GM18511 (cell line): ENCODE measurements around the gene PRG2.
"Not testable (repeated sequence)": the region's sequence is repeated elsewhere in the genome, so short reads cannot be mapped to it uniquely, and the experiment has no call there.

Source experiments
- ATAC-seq: cut with Tn5 transposase; IDR thresholded peaks from one replicate; pipeline ENCODE4 v1.9.1; 2021; ENCODE audit warnings: mild to moderate bottlenecking, moderate library complexity; ENCODE audit not compliant: unreplicated experiment

Gene PRG2

GRCh38 chr11:57421066-57421465, 30.6 kb upstream of the PRG2 start:
- ATAC-seq, result no peak

- ATAC-seq, result no peak
Observed at GRCh38 chr11:57419146-57419545, 28.7 kb upstream of the PRG2 start.

GRCh38 chr11:57418131-57418530, 27.7 kb upstream of the PRG2 start:
- ATAC-seq, result no peak

GRCh38 chr11:57417056-57417455, 26.6 kb upstream of the PRG2 start:
- ATAC-seq, result no peak

DNA sequence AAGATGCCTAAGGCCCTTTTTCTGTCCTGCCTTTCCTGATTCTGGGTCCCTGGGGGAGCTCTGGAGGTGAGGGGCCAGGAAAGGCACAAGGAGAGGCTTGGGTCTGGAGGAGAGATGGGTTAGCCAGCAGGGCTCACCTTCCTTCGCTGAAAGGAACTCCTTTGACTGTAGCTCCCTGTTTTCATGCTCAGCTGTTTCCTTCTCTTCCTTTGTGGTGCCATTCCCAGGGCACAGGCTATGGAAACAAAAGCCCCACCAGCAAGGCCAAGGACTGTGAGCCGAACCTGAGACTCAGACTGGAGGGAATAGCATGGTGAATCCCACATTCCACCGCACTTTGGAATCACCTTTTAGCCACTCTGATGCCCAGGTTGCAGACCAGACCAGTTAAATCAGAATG, 26.0 kb upstream of the PRG2 start:
- ATAC-seq, result no peak

DNA sequence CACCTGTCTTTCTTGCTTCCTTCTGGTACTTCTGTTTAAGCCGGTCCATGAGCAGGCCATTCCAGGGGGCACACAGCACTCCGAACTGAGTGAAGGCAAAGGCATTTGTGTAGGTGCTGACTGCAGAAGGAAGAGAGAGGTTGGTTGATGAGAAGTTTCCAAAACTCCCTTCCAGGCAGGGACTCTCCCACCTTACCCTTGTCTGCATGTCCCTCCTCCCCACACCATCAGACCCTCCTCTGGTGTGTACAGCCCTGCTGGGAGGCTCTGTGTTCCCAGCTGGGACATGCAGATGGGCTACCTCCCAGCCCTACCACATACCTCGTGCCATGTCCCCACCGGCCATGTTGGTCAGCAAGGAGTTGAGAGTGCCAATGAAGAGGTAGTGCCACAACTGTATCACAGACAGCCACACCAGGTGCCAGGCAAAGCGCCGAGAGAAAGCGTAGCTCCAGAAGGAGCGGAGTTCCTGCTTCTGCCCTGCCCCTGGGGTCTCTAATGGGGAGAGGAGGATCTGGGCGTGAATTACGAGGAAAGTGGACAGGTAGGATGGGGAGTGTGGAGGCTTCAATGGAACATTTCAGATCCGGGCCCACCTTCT, 24.3 kb upstream of the PRG2 start:
- ATAC-seq, result no peak

DNA sequence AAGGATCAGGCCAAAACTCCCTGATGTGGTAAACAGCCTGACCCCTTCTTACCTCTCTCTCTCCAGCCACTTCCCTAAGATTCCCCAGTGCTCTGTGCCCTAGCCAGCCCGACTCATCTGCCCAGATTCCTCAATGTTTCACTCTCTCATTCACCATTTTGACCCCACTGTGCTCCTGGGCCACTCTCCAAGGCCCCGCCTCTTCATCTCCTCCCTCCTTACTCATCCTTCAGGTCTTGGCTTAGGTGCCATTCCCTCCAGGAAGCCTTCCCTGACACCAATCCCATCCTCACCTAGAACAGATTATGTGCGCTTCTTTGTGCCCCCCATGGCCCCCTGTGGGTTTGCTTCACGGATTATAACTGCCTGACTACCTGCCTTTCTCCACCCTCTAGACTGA, 23.2 kb upstream of the PRG2 start:
- ATAC-seq, result no peak

DNA sequence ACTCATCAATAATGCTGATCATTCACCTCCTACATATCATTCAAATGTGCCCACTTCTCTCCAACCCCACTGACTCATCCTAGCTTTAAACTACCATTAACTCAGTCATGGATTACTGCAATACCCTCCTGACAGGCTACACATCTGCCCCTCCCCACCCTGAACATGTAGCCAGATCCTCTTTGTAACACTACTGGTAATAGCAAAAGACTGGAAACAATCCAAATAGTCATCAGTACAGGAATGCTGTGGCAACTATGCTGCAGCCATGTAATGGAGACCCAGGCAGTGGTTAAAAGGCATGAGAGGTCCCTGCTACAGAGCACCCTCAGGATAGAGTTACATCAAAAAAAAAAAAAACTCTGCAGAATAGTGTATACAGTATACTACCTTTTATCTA, 19.8 kb upstream of the PRG2 start:
- ATAC-seq, result no peak

GRCh38 chr11:57409321-57410100, 19.1 kb upstream of the PRG2 start:
- no peak for ATAC-seq

DNA sequence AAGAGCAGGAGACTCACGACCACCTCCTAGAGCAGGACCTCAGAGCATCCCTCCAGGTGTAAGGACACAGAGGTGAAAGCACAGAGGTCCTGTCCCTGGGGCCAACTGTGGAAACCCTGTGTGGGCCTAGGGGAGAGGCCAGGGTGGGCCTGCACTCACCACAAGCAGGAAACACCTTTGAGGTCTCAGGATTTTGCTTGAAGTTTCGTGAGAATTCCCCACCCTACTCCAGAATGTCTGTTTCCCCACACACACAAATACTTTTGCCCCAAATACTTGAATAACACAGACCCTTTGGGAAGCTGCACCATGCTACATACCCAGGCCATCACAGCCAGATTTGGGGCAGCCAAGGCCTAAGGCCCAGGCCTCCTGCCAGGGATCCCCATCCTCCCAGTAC, 18.3 kb upstream of the PRG2 start:
- ATAC-seq, result no peak

- no peak for ATAC-seq
Observed at GRCh38 chr11:57407941-57408475, 17.6 kb upstream of the PRG2 start.

DNA sequence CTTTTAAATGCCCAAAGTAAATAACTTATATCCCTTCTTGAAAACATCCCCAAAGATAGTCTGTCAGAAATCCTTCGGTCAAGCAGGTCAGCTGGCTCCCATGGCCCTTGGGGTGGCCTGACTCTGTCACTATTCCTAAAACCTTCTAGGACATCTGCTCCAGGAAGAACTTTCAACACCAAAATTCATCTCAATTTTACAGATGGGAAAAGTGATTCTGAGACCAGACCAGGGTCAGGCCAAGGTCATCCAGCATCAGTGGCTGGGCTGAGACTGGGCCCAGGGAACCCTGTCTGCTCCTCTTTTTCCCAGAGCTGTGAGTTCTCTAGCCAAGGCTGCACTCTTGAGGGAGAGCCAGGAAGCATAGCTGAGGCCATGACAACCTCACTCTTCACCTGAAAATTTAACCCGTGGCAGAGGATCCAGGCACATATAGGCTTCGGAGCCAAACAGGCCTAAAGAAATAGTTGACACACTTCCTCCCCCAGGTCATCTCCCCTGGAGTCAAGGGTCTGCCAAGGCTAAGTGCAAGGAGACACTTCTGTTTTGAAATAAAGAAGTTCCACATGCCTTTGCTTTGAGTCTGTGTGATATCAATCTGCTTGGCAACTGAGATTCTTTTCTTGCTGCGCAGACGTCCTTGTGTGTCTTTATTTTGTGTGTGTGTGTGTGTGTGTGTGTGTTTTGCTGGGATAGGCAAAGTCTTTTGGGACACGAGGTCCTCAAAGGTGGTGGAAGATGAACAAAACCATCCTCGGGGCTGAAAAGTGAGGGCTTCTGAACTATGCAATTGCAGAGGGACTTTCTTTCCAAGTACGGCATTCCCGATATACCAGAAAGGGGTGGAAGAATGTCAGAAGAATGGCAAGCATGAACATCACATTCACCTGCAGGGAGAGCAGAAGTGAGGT, 16.8 kb upstream of the PRG2 start:
- no peak for ATAC-seq

- peak; percentile 93 for ATAC-seq
Observed at GRCh38 chr11:57406337-57406904, 16.0 kb upstream of the PRG2 start.

DNA sequence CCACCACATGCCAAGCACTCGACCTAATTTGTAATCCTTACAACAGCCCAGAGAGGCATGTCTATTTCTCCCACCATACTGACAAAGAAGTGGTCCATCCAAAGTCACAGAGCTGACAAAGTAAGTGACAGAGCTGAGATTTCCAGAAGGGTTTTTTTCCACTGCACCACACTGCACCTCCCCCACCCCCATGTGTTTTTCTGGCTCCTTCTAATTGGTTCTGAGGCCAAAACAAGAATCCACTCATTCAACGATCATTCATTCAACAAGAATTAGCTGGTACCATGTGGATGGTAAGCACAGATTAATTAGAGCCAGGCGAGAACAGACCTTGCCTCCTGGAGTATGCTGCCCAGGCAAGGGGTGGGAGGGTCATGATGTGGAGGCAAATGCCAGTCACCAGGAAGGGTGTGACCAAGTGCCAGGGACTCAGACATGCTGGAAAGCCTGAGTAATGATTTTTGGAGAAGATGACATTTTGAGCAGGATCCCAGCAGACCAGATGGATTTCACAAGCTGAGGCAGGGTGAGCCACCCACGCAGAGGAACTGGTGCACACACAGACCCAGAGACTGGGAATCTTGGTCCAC, 14.9 kb upstream of the PRG2 start:
- no peak for ATAC-seq

DNA sequence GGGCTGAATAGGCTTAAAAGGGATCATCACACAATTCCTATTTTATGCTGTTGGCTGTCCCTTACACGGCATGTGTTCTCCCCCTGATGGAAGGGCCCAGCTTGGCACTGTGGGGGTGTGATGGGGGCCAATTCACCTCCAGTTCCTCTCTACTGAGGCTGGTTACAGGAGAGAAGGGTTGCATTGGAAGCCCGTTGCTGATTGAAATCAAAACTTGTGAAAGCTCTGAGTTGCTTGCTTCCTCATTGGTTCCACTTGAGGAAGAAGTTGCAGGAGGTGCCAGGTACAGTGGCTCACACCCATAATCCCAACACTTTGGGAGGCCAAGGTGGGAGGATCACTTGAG, 13.3 kb upstream of the PRG2 start:
- no peak for ATAC-seq

- ATAC-seq, result not testable (repeated sequence)
Observed at GRCh38 chr11:57403003-57403801, 12.8 kb upstream of the PRG2 start.

- no peak for ATAC-seq
Observed at GRCh38 chr11:57402188-57403002, 11.9 kb upstream of the PRG2 start.

GRCh38 chr11:57399972-57400578, 9.6 kb upstream of the PRG2 start:
- ATAC-seq, result no peak

- ATAC-seq, result no peak
Observed at GRCh38 chr11:57399221-57399620, 8.8 kb upstream of the PRG2 start.
